Measurements from ENCODE around the gene SOD2. TPM values are rescaled to one million over a fixed set of nuclear protein-coding genes. Genes with fewer than 3 reads are reported as not detected.

Gene SOD2
- total and polyA plus RNA-seq, 4 donors = 143 to 952 (median 507) TPM

DNA sequence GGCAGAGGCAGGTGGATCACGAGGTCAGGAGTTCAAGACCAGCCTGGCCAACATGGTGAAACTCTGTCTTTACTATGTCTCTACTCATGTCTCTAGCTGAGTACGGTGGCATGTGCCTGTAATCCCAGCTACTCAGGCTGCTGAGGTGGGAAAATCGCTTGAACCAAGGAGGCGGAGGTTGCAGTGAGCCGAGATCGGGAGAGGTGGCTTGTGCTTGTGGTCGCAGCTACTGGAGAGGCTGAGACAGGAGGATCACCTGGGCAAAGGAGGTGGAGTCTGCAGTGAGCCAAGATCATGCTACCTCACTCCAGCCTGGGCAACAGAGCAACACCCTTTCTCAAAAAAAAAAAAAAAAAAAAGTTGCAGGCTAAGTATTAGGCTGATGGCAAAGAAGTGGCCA is 26.2 kb upstream of the SOD2 start:
- WGBS = 96% methylated on average over 7 of the region's 7 CpGs
- DNase-seq (ENCODE audit: low spot score) = no peak
- TF ChIP-seq RAD21 (IDR thresholded peaks at IDR 0.05) (no peak), TAF1 (conservative IDR thresholded peaks at IDR 0.05) (no peak), NR2F2 (IDR thresholded peaks at IDR 0.05) (no peak), MAX (IDR thresholded peaks at IDR 0.05) (no peak), HNF4G (IDR thresholded peaks at IDR 0.05) (no peak), RXRA (IDR thresholded peaks at IDR 0.05) (no peak), JUND (IDR thresholded peaks at IDR 0.05) (no peak), HNF4A (conservative IDR thresholded peaks at IDR 0.05) (no peak), GABPA (IDR thresholded peaks at IDR 0.05 in 1 of 2, conservative IDR thresholded peaks at IDR 0.05 in 1 of 2) (no peak), FOXA2 (IDR thresholded peaks at IDR 0.05) (no peak)
- TF ChIP-seq, protein P1, sequence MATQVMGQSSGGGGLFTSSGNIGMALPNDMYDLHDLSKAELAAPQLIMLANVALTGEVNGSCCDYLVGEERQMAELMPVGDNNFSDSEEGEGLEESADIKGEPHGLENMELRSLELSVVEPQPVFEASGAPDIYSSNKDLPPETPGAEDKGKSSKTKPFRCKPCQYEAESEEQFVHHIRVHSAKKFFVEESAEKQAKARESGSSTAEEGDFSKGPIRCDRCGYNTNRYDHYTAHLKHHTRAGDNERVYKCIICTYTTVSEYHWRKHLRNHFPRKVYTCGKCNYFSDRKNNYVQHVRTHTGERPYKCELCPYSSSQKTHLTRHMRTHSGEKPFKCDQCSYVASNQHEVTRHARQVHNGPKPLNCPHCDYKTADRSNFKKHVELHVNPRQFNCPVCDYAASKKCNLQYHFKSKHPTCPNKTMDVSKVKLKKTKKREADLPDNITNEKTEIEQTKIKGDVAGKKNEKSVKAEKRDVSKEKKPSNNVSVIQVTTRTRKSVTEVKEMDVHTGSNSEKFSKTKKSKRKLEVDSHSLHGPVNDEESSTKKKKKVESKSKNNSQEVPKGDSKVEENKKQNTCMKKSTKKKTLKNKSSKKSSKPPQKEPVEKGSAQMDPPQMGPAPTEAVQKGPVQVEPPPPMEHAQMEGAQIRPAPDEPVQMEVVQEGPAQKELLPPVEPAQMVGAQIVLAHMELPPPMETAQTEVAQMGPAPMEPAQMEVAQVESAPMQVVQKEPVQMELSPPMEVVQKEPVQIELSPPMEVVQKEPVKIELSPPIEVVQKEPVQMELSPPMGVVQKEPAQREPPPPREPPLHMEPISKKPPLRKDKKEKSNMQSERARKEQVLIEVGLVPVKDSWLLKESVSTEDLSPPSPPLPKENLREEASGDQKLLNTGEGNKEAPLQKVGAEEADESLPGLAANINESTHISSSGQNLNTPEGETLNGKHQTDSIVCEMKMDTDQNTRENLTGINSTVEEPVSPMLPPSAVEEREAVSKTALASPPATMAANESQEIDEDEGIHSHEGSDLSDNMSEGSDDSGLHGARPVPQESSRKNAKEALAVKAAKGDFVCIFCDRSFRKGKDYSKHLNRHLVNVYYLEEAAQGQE (IDR thresholded peaks at IDR 0.05) = no peak
- TF ChIP-seq, protein P2, sequence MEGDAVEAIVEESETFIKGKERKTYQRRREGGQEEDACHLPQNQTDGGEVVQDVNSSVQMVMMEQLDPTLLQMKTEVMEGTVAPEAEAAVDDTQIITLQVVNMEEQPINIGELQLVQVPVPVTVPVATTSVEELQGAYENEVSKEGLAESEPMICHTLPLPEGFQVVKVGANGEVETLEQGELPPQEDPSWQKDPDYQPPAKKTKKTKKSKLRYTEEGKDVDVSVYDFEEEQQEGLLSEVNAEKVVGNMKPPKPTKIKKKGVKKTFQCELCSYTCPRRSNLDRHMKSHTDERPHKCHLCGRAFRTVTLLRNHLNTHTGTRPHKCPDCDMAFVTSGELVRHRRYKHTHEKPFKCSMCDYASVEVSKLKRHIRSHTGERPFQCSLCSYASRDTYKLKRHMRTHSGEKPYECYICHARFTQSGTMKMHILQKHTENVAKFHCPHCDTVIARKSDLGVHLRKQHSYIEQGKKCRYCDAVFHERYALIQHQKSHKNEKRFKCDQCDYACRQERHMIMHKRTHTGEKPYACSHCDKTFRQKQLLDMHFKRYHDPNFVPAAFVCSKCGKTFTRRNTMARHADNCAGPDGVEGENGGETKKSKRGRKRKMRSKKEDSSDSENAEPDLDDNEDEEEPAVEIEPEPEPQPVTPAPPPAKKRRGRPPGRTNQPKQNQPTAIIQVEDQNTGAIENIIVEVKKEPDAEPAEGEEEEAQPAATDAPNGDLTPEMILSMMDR (IDR thresholded peaks at IDR 0.05; ENCODE audit: low read depth, low read length, missing input control) = no peak
- no peaks in the 10 kb centered on the region for H3K9me3 ChIP-seq (ENCODE audit: control insufficient read depth in 4 of 4, low read length in 3 of 4)
- H3K4me3 ChIP-seq (ENCODE audit: low read depth in 1 of 3, low read length in 3 of 3) = no peak overlapping the region
- no peak overlapping the region for H3K27ac ChIP-seq (ENCODE audit: low read depth in 1 of 2, low read length in 2 of 2)
- H3K27me3 ChIP-seq (ENCODE audit: control insufficient read depth in 4 of 4, insufficient read depth in 4 of 4, low read length in 3 of 4) = no peaks in the 10 kb centered on the region
- no peaks in the 10 kb centered on the region for H3K36me3 ChIP-seq (ENCODE audit: control insufficient read depth in 4 of 4, insufficient read depth in 3 of 4, low read depth in 1 of 4, low read length in 3 of 4)
- H3K4me1 ChIP-seq (ENCODE audit: control insufficient read depth in 4 of 4, insufficient read depth in 4 of 4, low read length in 3 of 4) = peaks cover 0 to 6% (median 1%) of the 10 kb centered on the region in 4 donors
- H3K9ac ChIP-seq (ENCODE audit: low read depth in 1 of 2, low read length in 2 of 2) = no peak overlapping the region

GRCh38 chr6:159718634-159719033 is 25.6 kb upstream of the SOD2 start:
- DNase-seq (ENCODE audit: low spot score) = no peak
- peak overlapping the region in 1 of 2 donors; percentile 50 for H3K27ac ChIP-seq (ENCODE audit: low read depth in 1 of 2, low read length in 2 of 2)
- no peak overlapping the region for H3K4me3 ChIP-seq (ENCODE audit: low read depth in 1 of 3, low read length in 3 of 3)
- H3K9ac ChIP-seq (ENCODE audit: low read depth in 1 of 2, low read length in 2 of 2) = no peak overlapping the region
- 78% methylated on average over 3 of the region's 3 CpGs for WGBS
- H3K27me3 ChIP-seq (ENCODE audit: control insufficient read depth in 4 of 4, insufficient read depth in 4 of 4, low read length in 3 of 4) = no peaks in the 10 kb centered on the region
- no peak for TF ChIP-seq EGR1 (IDR thresholded peaks at IDR 0.05; ENCODE audit: low read depth in 2 of 2)
- TF ChIP-seq, protein P3, sequence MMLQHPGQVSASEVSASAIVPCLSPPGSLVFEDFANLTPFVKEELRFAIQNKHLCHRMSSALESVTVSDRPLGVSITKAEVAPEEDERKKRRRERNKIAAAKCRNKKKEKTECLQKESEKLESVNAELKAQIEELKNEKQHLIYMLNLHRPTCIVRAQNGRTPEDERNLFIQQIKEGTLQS (IDR thresholded peaks at IDR 0.05) = no peak
- no peak for TF ChIP-seq FOXA1 (IDR thresholded peaks at IDR 0.05)
- no peak for TF ChIP-seq RAD21 (IDR thresholded peaks at IDR 0.05)
- TF ChIP-seq HNF4A (conservative IDR thresholded peaks at IDR 0.05) = no peak
- no peak for TF ChIP-seq ZBTB33 (IDR thresholded peaks at IDR 0.05)
- no peak for TF ChIP-seq YY1 (IDR thresholded peaks at IDR 0.05)
- no peaks in the 10 kb centered on the region for H3K36me3 ChIP-seq (ENCODE audit: control insufficient read depth in 4 of 4, insufficient read depth in 3 of 4, low read depth in 1 of 4, low read length in 3 of 4)
- H3K9me3 ChIP-seq (ENCODE audit: control insufficient read depth in 4 of 4, low read length in 3 of 4) = no peaks in the 10 kb centered on the region
- H3K4me1 ChIP-seq (ENCODE audit: control insufficient read depth in 4 of 4, insufficient read depth in 4 of 4, low read length in 3 of 4) = peaks cover 0 to 6% (median 1%) of the 10 kb centered on the region in 4 donors
